ENCODE results near the gene SLC1A2. TPM values are rescaled to one million over a fixed set of nuclear protein-coding genes. Genes with fewer than 3 reads are reported as not detected.
A peak's percentile ranks its signal among the peaks of the same experiment; 100 is the strongest.

The SLC1A2 gene
- total RNA-seq, 1 donor from 2014 or later: 0.10 TPM

DNA sequence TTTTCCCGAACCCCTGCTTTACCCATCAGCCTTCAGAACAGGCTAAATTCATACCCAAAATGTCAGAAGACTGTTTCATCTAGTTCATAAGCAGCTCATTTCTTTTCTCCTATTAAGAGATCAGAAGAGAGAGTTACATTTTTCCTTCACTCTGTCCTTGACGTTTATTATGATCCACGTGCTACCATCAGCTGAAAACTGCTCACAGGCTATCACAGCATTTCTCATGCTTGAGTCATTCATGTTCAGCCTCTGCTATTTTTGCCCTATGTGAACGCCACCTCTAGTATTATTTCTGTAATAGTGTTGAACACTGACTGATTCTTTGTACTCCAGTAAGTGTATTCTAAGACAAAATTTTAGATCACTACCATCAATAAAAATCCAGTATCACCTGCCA lies 51.9 kb downstream of the SLC1A2 start:
- Mint-ChIP-seq H3K36me3 (ENCODE audit: low read depth) (no peaks in the 10 kb centered on the region), H3K27ac (ENCODE audit: unreplicated experiment) (peak overlapping the region; percentile 89), H3K4me1 (ENCODE audit: low read depth) (peaks cover 72% of the 10 kb centered on the region), H3K27me3 (ENCODE audit: low read depth) (no peaks in the 10 kb centered on the region), H3K9me3 (ENCODE audit: low read depth) (peaks cover 10% of the 10 kb centered on the region), H3K4me3 (ENCODE audit: unreplicated experiment) (no peak overlapping the region)
- TF ChIP-seq, protein P1, sequence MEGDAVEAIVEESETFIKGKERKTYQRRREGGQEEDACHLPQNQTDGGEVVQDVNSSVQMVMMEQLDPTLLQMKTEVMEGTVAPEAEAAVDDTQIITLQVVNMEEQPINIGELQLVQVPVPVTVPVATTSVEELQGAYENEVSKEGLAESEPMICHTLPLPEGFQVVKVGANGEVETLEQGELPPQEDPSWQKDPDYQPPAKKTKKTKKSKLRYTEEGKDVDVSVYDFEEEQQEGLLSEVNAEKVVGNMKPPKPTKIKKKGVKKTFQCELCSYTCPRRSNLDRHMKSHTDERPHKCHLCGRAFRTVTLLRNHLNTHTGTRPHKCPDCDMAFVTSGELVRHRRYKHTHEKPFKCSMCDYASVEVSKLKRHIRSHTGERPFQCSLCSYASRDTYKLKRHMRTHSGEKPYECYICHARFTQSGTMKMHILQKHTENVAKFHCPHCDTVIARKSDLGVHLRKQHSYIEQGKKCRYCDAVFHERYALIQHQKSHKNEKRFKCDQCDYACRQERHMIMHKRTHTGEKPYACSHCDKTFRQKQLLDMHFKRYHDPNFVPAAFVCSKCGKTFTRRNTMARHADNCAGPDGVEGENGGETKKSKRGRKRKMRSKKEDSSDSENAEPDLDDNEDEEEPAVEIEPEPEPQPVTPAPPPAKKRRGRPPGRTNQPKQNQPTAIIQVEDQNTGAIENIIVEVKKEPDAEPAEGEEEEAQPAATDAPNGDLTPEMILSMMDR (IDR thresholded peaks at IDR 0.05): peak; percentile 28
- no peak for DNase-seq (ENCODE audit: low spot score)

DNA sequence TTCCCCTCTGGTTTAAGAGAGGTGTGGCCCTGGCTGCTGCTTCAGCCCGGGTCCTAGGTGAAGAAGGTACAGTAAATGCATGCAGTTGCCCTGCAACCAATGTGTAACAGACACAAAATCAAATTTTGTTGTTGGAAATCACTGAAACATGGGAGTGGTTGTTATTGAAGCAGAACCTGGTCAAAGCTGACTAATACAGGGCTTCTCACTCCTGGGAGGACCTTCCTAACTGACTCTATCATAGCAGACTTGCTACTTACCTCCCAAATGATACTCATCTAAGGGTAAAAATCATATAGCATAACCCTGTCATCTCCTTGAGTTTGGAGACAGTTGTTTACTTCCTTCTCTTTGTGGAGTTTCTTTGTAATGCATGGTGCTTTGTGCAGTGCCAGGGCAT lies 52.6 kb downstream of the SLC1A2 start:
- H3K4me3 Mint-ChIP-seq (ENCODE audit: unreplicated experiment): no peak overlapping the region
- no peak for DNase-seq (ENCODE audit: low spot score)
- peak overlapping the region; percentile 89 for H3K27ac Mint-ChIP-seq (ENCODE audit: unreplicated experiment)
- TF ChIP-seq, protein P1 (IDR thresholded peaks at IDR 0.05): no peak
- H3K9me3 Mint-ChIP-seq (ENCODE audit: low read depth): peaks cover 10% of the 10 kb centered on the region
- no peaks in the 10 kb centered on the region for H3K36me3 Mint-ChIP-seq (ENCODE audit: low read depth)
- no peaks in the 10 kb centered on the region for H3K27me3 Mint-ChIP-seq (ENCODE audit: low read depth)
- H3K4me1 Mint-ChIP-seq (ENCODE audit: low read depth): peaks cover 72% of the 10 kb centered on the region

DNA sequence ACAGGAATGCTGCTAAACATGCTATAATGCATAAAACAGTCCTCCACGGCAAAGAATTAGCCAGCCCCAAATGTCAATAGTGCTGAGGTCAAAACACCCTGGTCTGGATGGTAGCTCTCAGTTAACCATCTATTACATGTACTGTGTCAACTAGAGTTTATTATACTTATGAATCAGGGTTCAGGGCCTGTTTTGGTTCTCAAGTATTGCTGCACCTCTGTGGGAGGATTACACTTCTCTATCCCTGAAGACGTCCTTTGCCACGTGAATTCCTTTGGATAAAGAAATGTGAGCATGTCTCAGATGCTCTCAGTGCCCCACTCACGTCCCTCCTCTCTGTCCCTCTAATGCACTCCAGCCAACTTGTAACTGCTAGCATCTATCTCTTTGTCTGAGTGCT lies 53.4 kb downstream of the SLC1A2 start:
- no peak overlapping the region for H3K4me3 Mint-ChIP-seq (ENCODE audit: unreplicated experiment)
- H3K27me3 Mint-ChIP-seq (ENCODE audit: low read depth): no peaks in the 10 kb centered on the region
- no peaks in the 10 kb centered on the region for H3K36me3 Mint-ChIP-seq (ENCODE audit: low read depth)
- H3K27ac Mint-ChIP-seq (ENCODE audit: unreplicated experiment): peak overlapping the region; percentile 75
- H3K9me3 Mint-ChIP-seq (ENCODE audit: low read depth): peaks cover 10% of the 10 kb centered on the region
- TF ChIP-seq, protein P1 (IDR thresholded peaks at IDR 0.05): no peak
- peaks cover 72% of the 10 kb centered on the region for H3K4me1 Mint-ChIP-seq (ENCODE audit: low read depth)
- DNase-seq (ENCODE audit: low spot score): no peak

DNA sequence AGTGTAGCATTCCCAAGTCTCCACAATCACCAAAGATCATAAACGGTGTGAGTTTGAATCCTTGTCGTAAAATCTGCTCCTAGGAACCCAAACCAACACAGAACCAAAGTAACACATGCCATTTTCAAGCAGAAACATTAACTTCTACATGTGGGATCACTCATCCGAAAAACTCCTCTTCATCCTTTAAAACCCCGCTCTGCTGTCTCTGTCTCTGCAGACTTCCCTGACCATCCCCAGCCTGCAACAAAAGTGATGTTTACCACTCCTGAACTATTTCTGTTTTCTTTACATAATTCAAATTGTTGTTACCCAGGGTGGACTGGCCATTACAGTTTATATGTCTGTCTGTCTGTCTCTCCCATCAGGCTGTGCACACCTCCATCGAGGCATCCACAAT lies 54.0 kb downstream of the SLC1A2 start:
- peaks cover 73% of the 10 kb centered on the region for H3K4me1 Mint-ChIP-seq (ENCODE audit: low read depth)
- no peaks in the 10 kb centered on the region for H3K27me3 Mint-ChIP-seq (ENCODE audit: low read depth)
- H3K27ac Mint-ChIP-seq (ENCODE audit: unreplicated experiment): no peak overlapping the region
- TF ChIP-seq, protein P1 (IDR thresholded peaks at IDR 0.05): no peak
- no peak for DNase-seq (ENCODE audit: low spot score)
- H3K36me3 Mint-ChIP-seq (ENCODE audit: low read depth): no peaks in the 10 kb centered on the region
- no peak overlapping the region for H3K4me3 Mint-ChIP-seq (ENCODE audit: unreplicated experiment)
- H3K9me3 Mint-ChIP-seq (ENCODE audit: low read depth): peaks cover 10% of the 10 kb centered on the region

DNA sequence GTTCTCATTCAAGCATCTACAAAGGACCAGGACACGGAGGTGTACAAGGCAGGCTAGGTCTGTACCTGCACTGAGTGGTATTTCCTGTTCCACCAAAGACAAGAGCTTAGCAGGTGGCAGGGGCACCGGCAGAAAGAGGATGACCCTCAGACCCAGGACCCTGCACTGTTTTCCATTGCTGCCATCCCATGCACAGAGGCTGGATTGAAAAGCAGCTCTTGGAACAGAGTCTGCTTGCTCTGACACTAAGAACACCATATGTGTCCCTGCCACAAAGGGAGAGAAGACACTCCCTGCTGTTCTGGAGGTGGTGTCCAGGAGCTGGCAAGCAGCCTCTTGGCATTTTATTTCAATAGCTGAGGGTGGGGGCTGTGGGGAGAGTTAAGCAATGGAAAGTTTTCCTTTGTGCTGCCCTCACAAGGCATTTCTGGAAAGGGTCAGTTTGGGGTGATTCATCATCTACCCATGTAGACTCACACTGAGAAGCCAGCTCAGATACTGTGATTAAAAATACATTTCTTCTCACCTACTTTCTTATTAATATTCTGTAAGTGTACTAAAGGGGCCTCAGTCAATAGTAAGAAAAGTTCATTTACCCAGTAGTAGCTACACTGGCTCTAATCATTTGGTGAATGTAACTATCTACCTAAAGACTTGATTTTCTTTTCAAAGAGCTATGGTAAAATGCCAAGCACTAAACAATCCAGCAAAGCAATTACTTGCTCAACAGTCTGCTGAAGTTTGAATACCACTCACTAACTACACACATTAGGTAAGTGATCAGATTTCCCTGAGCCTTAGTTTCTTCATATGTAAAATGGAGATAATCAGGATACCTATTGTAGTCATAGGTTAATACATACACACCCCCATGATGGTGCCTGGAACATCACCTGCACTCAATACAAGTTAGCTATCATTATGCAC lies 55.2 kb downstream of the SLC1A2 start:
- H3K4me1 Mint-ChIP-seq (ENCODE audit: low read depth): peaks cover 78% of the 10 kb centered on the region
- H3K4me3 Mint-ChIP-seq (ENCODE audit: unreplicated experiment): peak overlapping the region; percentile 2
- peaks cover 10% of the 10 kb centered on the region for H3K9me3 Mint-ChIP-seq (ENCODE audit: low read depth)
- DNase-seq (ENCODE audit: low spot score): no peak
- H3K27me3 Mint-ChIP-seq (ENCODE audit: low read depth): no peaks in the 10 kb centered on the region
- TF ChIP-seq, protein P1 (IDR thresholded peaks at IDR 0.05): no peak
- H3K36me3 Mint-ChIP-seq (ENCODE audit: low read depth): no peaks in the 10 kb centered on the region
- peak overlapping the region; percentile 69 for H3K27ac Mint-ChIP-seq (ENCODE audit: unreplicated experiment)

Data from chondrocyte (in vitro differentiated cells).